Ishikawa (cell line): ENCODE results near the gene KLHL26.

ENCODE experiments used
- CREB1 ChIP-seq: IDR thresholded peaks from 2 replicates; pipeline ENCODE4 v1.6.1; 2012; ENCODE audit warnings: low read depth
- EP300 ChIP-seq: IDR thresholded peaks from 2 replicates; pipeline ENCODE4 v1.6.1; 2012; ENCODE audit warnings: borderline replicate concordance
- RAD21 ChIP-seq: IDR thresholded peaks from 2 replicates; pipeline ENCODE4 v1.6.1; 2012; ENCODE audit warnings: low read depth
- YY1 ChIP-seq: IDR thresholded peaks from 2 replicates; pipeline ENCODE4 v1.6.1; 2012; ENCODE audit warnings: low read depth
- TF ChIP-seq, protein P1 (sequence below): IDR thresholded peaks from 2 replicates; pipeline ENCODE4 v1.6.1; 2012

DNA sequence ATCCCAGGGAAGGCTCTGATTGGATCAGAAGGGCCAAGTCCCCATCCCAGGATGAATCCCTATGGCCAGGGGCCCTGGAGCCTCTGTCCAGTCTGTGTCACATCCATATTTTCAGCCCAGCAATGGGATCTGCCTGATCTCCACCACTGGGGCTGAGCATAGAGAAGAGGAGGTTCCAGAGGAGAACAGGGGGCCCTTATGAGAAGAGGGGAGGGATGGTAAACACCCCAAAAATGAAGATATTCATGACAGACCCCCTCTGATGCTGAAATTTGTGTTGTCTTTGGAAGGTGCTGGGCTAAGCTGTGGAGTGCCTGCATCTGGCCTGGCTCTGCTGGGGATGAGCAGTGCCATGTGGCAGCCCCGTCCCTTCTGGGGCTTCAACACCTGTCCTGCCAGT is 14.5 kb downstream of the KLHL26 start:
- no peak for TF ChIP-seq YY1
- no peak for TF ChIP-seq EP300
- TF ChIP-seq CREB1: no peak
- TF ChIP-seq RAD21: no peak
- TF ChIP-seq, protein P1, sequence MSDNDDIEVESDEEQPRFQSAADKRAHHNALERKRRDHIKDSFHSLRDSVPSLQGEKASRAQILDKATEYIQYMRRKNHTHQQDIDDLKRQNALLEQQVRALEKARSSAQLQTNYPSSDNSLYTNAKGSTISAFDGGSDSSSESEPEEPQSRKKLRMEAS: no peak
